ENCODE measurements around the gene GIMD1.

GIMD1 gene

GRCh38 chr4:106312997-106313522, 55.5 kb downstream of the GIMD1 start:
- no peak for DNase-seq

- DNase-seq: no peak
Measured at GRCh38 chr4:106312377-106312776, 56.2 kb downstream of the GIMD1 start.

All from NCI-H748 treated with DMSO at 0.1 percent for 48 hours (cell line).